Breast epithelium (tissue), 4 donors: Measurements from ENCODE around the gene LGALS3BP. TPM values are rescaled to one million over a fixed set of nuclear protein-coding genes. Genes with fewer than 3 reads are reported as not detected.

Source experiments
- DNase-seq, 2 donors: peaks; one replicate each; pipeline ENCODE4 v3.0.0-alpha.2; 2019; ENCODE audit warnings: low spot score in 2 of 2
- H3K27ac ChIP-seq, 2 donors: fragments of 200-600 bp; sonication (generic) in 1 of 2; one replicate each; pipeline ENCODE4 v1.5.1; 2016 to 2019; ENCODE audit warnings: mild to moderate bottlenecking in 1 of 2
- H3K27me3 ChIP-seq, 2 donors: fragments of 200-600 bp; sonication (generic) in 1 of 2; one replicate each; pipeline versions ENCODE4 v1.5.1 to v1.6.0; 2017 to 2019; ENCODE audit warnings: control low read depth in 1 of 2, mild to moderate bottlenecking in 1 of 2
- H3K36me3 ChIP-seq: fragments of 200-600 bp; one replicate; pipeline ENCODE4 v1.5.1; 2019
- H3K4me1 ChIP-seq, 2 donors: fragments of 200-600 bp; sonication (generic); one replicate each; pipeline ENCODE4 v1.5.1; 2016 to 2019; ENCODE audit warnings: control low read depth in 1 of 2
- H3K4me3 ChIP-seq, 3 donors: fragments of 200-600 bp; sonication (generic); 1 replicate in 2 of 3; 2 replicates in 1 of 3; pipeline ENCODE4 v1.5.1; 2016 to 2019; ENCODE audit warnings: mild to moderate bottlenecking in 3 of 3, moderate library complexity in 2 of 3
- H3K9me3 ChIP-seq, 2 donors: fragments of 200-600 bp; sonication (generic) in 1 of 2; one replicate each; pipeline ENCODE4 v1.5.1; 2016 to 2019; ENCODE audit warnings: control low read depth in 1 of 2
- CTCF ChIP-seq, 3 donors: fragments of 450-650 bp; IDR thresholded peaks; one replicate each; pipeline ENCODE4 v1.5.1; 2016 to 2017; ENCODE audit warnings: antibody characterized with exemption in 3 of 3, mild to moderate bottlenecking in 3 of 3, moderate library complexity in 3 of 3
- POLR2A ChIP-seq: fragments of 450-650 bp; IDR thresholded peaks from one replicate; pipeline ENCODE4 v1.6.1; 2016; ENCODE audit warnings: antibody characterized with exemption, mild to moderate bottlenecking, moderate library complexity
- POLR2AphosphoS5 ChIP-seq, 3 donors: sonication (generic); formaldehyde crosslinking; IDR thresholded peaks; one replicate each; pipeline ENCODE4 v1.6.1; 2017; ENCODE audit warnings: antibody characterized with exemption in 3 of 3
- intact Hi-C: fragments of 100-400 bp; cut with DNase I; formaldehyde crosslinking; loops from one replicate; pipeline ENCODE4 v1.15.1; 2023; ENCODE audit warnings: low total_unique reads
- total RNA-seq, 3 donors: library from RNA; depleted of rRNA; stranded (reverse); fragments of >200 nt; gene quantifications; one replicate each; pipeline ENCODE4 v1.1.0, GENCODE V29; 2016

The LGALS3BP gene
- total RNA-seq, 3 donors from 2014 or later: 192 to 532 (median 206) TPM

GRCh38 chr17:78933025-78933958 is 46.4 kb downstream of the LGALS3BP start:
- intact Hi-C loops: no loop called here
- H3K4me3 ChIP-seq: peak overlapping the region in 2 of 3 donors; percentile 35 to 60
- peak in 1 of 2 donors; percentile 59 for DNase-seq

GRCh38 chr17:78929908-78930775 is 49.6 kb downstream of the LGALS3BP start:
- peaks cover 0 to 11% of the 10 kb centered on the region in 2 donors for H3K4me1 ChIP-seq
- H3K27me3 ChIP-seq: no peaks in the 10 kb centered on the region
- H3K36me3 ChIP-seq: no peaks in the 10 kb centered on the region
- no peaks in the 10 kb centered on the region for H3K9me3 ChIP-seq
- no peak overlapping the region for H3K4me3 ChIP-seq
- TF ChIP-seq POLR2A (no peak), POLR2AphosphoS5 (IDR thresholded peaks at IDR 0.05) (no peak), CTCF (IDR thresholded peaks at IDR 0.05) (no peak)
- H3K27ac ChIP-seq: peak overlapping the region in 1 of 2 donors; percentile 30
- no peak for DNase-seq
- intact Hi-C loops: no loop called here

More at GRCh38 chr17:78933025-78933958, 46.4 kb downstream of the LGALS3BP start:
- H3K9me3 ChIP-seq: no peaks in the 10 kb centered on the region
- H3K36me3 ChIP-seq: no peaks in the 10 kb centered on the region
- peaks cover 0 to 15% of the 10 kb centered on the region in 2 donors for H3K4me1 ChIP-seq
- H3K27ac ChIP-seq: peak overlapping the region; percentile 70 to 95
- TF ChIP-seq POLR2AphosphoS5 (IDR thresholded peaks at IDR 0.05) (no peak), POLR2A (no peak), CTCF (IDR thresholded peaks at IDR 0.05) (no peak)
- H3K27me3 ChIP-seq: no peaks in the 10 kb centered on the region

- intact Hi-C loops: no loop called here
Measured at GRCh38 chr17:78925662-78926555, 53.8 kb downstream of the LGALS3BP start.

GRCh38 chr17:78925234-78925633 is 54.5 kb downstream of the LGALS3BP start, which contains the start of gene TIMP2:
Gene TIMP2, minus strand, starts transcription at chr17:78925387. Its CDS starts 299 bp downstream, at chr17:78925088.
- DNase-seq: peak; percentile 74 to 83
- H3K4me3 ChIP-seq: peak within 1 kb of the TSS; percentile 79 to 93 (median 82)
- H3K27ac ChIP-seq: peak within 1 kb of the TSS; percentile 91 to 97
- TF ChIP-seq CTCF (IDR thresholded peaks at IDR 0.05): no peak
- TF ChIP-seq POLR2AphosphoS5 (IDR thresholded peaks at IDR 0.05): peak; percentile 43 to 66 (median 48)
- intact Hi-C loops: no loop called here
- H3K4me1 ChIP-seq: peaks cover 6 to 11% of the 10 kb centered on the region in 2 donors
- no peaks in the 10 kb centered on the region for H3K27me3 ChIP-seq
- no peaks in the 10 kb centered on the region for H3K36me3 ChIP-seq
- no peaks in the 10 kb centered on the region for H3K9me3 ChIP-seq

More at GRCh38 chr17:78925662-78926555, 53.8 kb downstream of the LGALS3BP start:
- DNase-seq: peak; percentile 66 to 84
- Histone ChIP-seq H3K9me3 (no peaks in the 10 kb centered on the region), H3K27ac (peak overlapping the region; percentile 91 to 97), H3K4me1 (peaks cover 6 to 10% of the 10 kb centered on the region in 2 donors), H3K27me3 (no peaks in the 10 kb centered on the region), H3K36me3 (no peaks in the 10 kb centered on the region), H3K4me3 (peak overlapping the region; percentile 79 to 93 (median 82))
- TF ChIP-seq CTCF (IDR thresholded peaks at IDR 0.05): no peak
- TF ChIP-seq POLR2AphosphoS5 (IDR thresholded peaks at IDR 0.05): peak in 2 of 3 donors; percentile 7 to 13
- peak; percentile 50 for TF ChIP-seq POLR2A
